ENCODE measurements around the gene AGO4.
A peak's percentile ranks its signal among the peaks of the same experiment; 100 is the strongest.
"Not testable (repeated sequence)": the region's sequence is repeated elsewhere in the genome, so short reads cannot be mapped to it uniquely, and the experiment has no call there.

Gene AGO4

GRCh38 chr1:35788139-35788538, 19.7 kb upstream of the AGO4 start:
- no peak overlapping the region for H3K4me3 ChIP-seq (ENCODE audit: low read length)
- H3K27ac ChIP-seq (ENCODE audit: low read length) = no peak overlapping the region
- no peak overlapping the region for H3K9ac ChIP-seq (ENCODE audit: low read depth, low read length)
- no peaks in the 10 kb centered on the region for H3K36me3 ChIP-seq (ENCODE audit: insufficient read depth, low read depth, low read length)
- no peaks in the 10 kb centered on the region for H3K9me3 ChIP-seq (ENCODE audit: insufficient read depth, low read depth, low read length)
- no peaks in the 10 kb centered on the region for H3K4me1 ChIP-seq (ENCODE audit: insufficient read depth, low read length)
- no peaks in the 10 kb centered on the region for H3K27me3 ChIP-seq (ENCODE audit: insufficient read depth, low read length)

GRCh38 chr1:35790670-35791069, 17.1 kb upstream of the AGO4 start:
- no peak overlapping the region for H3K4me3 ChIP-seq (ENCODE audit: low read length)
- H3K27me3 ChIP-seq (ENCODE audit: insufficient read depth, low read length) = no peaks in the 10 kb centered on the region
- H3K9me3 ChIP-seq (ENCODE audit: insufficient read depth, low read depth, low read length) = no peaks in the 10 kb centered on the region
- no peaks in the 10 kb centered on the region for H3K4me1 ChIP-seq (ENCODE audit: insufficient read depth, low read length)
- H3K36me3 ChIP-seq (ENCODE audit: insufficient read depth, low read depth, low read length) = no peaks in the 10 kb centered on the region
- no peak overlapping the region for H3K27ac ChIP-seq (ENCODE audit: low read length)
- no peak overlapping the region for H3K9ac ChIP-seq (ENCODE audit: low read depth, low read length)

- Histone ChIP-seq H3K9me3 (ENCODE audit: insufficient read depth, low read depth, low read length) (no peaks in the 10 kb centered on the region), H3K27ac (ENCODE audit: low read length) (no peak overlapping the region), H3K36me3 (ENCODE audit: insufficient read depth, low read depth, low read length) (no peaks in the 10 kb centered on the region), H3K27me3 (ENCODE audit: insufficient read depth, low read length) (no peaks in the 10 kb centered on the region), H3K9ac (ENCODE audit: low read depth, low read length) (no peak overlapping the region), H3K4me3 (ENCODE audit: low read length) (no peak overlapping the region), H3K4me1 (ENCODE audit: insufficient read depth, low read length) (no peaks in the 10 kb centered on the region)
Observed at GRCh38 chr1:35795295-35795694, 12.5 kb upstream of the AGO4 start.

GRCh38 chr1:35797380-35797779, 10.4 kb upstream of the AGO4 start:
- Histone ChIP-seq H3K27ac (ENCODE audit: low read length) (no peak overlapping the region), H3K27me3 (ENCODE audit: insufficient read depth, low read length) (no peaks in the 10 kb centered on the region), H3K4me3 (ENCODE audit: low read length) (no peak overlapping the region), H3K36me3 (ENCODE audit: insufficient read depth, low read depth, low read length) (no peaks in the 10 kb centered on the region), H3K9ac (ENCODE audit: low read depth, low read length) (no peak overlapping the region), H3K4me1 (ENCODE audit: insufficient read depth, low read length) (no peaks in the 10 kb centered on the region), H3K9me3 (ENCODE audit: insufficient read depth, low read depth, low read length) (no peaks in the 10 kb centered on the region)

- H3K9me3 ChIP-seq (ENCODE audit: insufficient read depth, low read depth, low read length); H3K4me3 ChIP-seq (ENCODE audit: low read length); H3K27me3 ChIP-seq (ENCODE audit: insufficient read depth, low read length); H3K9ac ChIP-seq (ENCODE audit: low read depth, low read length); H3K27ac ChIP-seq (ENCODE audit: low read length); H3K4me1 ChIP-seq (ENCODE audit: insufficient read depth, low read length); H3K36me3 ChIP-seq (ENCODE audit: insufficient read depth, low read depth, low read length): not testable (repeated sequence)
Observed at GRCh38 chr1:35798019-35798418, 9.8 kb upstream of the AGO4 start.

- not testable (repeated sequence) for H3K27me3 ChIP-seq (ENCODE audit: insufficient read depth, low read length); H3K27ac ChIP-seq (ENCODE audit: low read length); H3K9ac ChIP-seq (ENCODE audit: low read depth, low read length); H3K4me1 ChIP-seq (ENCODE audit: insufficient read depth, low read length); H3K9me3 ChIP-seq (ENCODE audit: insufficient read depth, low read depth, low read length); H3K36me3 ChIP-seq (ENCODE audit: insufficient read depth, low read depth, low read length); H3K4me3 ChIP-seq (ENCODE audit: low read length)
Observed at GRCh38 chr1:35800167-35800887, 7.5 kb upstream of the AGO4 start.

GRCh38 chr1:35808450-35809113, 766 bp downstream of the AGO4 start:
- H3K27me3 ChIP-seq (ENCODE audit: insufficient read depth, low read length) = peaks cover 8% of the 10 kb centered on the region; the same call in 1 of the 2 replicates
- H3K9me3 ChIP-seq (ENCODE audit: insufficient read depth, low read depth, low read length) = no peaks in the 10 kb centered on the region
- H3K4me3 ChIP-seq (ENCODE audit: low read length) = peak overlapping the region; percentile 71
- no peaks in the 10 kb centered on the region for H3K36me3 ChIP-seq (ENCODE audit: insufficient read depth, low read depth, low read length)
- H3K27ac ChIP-seq (ENCODE audit: low read length) = no peak overlapping the region
- peaks cover 6% of the 10 kb centered on the region; the same call in 1 of the 2 replicates for H3K4me1 ChIP-seq (ENCODE audit: insufficient read depth, low read length)
- peak overlapping the region; percentile 64 for H3K9ac ChIP-seq (ENCODE audit: low read depth, low read length)

GRCh38 chr1:35809114-35810095, 1.6 kb downstream of the AGO4 start:
- H3K27ac ChIP-seq (ENCODE audit: low read length) = no peak overlapping the region
- peaks cover 6% of the 10 kb centered on the region; the same call in 1 of the 2 replicates for H3K4me1 ChIP-seq (ENCODE audit: insufficient read depth, low read length)
- H3K27me3 ChIP-seq (ENCODE audit: insufficient read depth, low read length) = peaks cover 8% of the 10 kb centered on the region; the same call in 1 of the 2 replicates
- no peaks in the 10 kb centered on the region for H3K9me3 ChIP-seq (ENCODE audit: insufficient read depth, low read depth, low read length)
- peak overlapping the region; percentile 64; the same call in 1 of the 2 replicates for H3K9ac ChIP-seq (ENCODE audit: low read depth, low read length)
- H3K4me3 ChIP-seq (ENCODE audit: low read length) = peak overlapping the region; percentile 71
- H3K36me3 ChIP-seq (ENCODE audit: insufficient read depth, low read depth, low read length) = no peaks in the 10 kb centered on the region

GRCh38 chr1:35810096-35810881, 2.5 kb downstream of the AGO4 start:
- peaks cover 6% of the 10 kb centered on the region; the same call in 1 of the 2 replicates for H3K4me1 ChIP-seq (ENCODE audit: insufficient read depth, low read length)
- H3K9me3 ChIP-seq (ENCODE audit: insufficient read depth, low read depth, low read length) = no peaks in the 10 kb centered on the region
- no peak overlapping the region for H3K27ac ChIP-seq (ENCODE audit: low read length)
- no peaks in the 10 kb centered on the region for H3K36me3 ChIP-seq (ENCODE audit: insufficient read depth, low read depth, low read length)
- no peak overlapping the region for H3K4me3 ChIP-seq (ENCODE audit: low read length)
- H3K9ac ChIP-seq (ENCODE audit: low read depth, low read length) = no peak overlapping the region
- peaks cover 8% of the 10 kb centered on the region; the same call in 1 of the 2 replicates for H3K27me3 ChIP-seq (ENCODE audit: insufficient read depth, low read length)

- H3K36me3 ChIP-seq (ENCODE audit: insufficient read depth, low read depth, low read length); H3K9ac ChIP-seq (ENCODE audit: low read depth, low read length); H3K4me1 ChIP-seq (ENCODE audit: insufficient read depth, low read length): not testable (repeated sequence)
Observed at GRCh38 chr1:35812754-35813153, 4.9 kb downstream of the AGO4 start.

GRCh38 chr1:35825255-35825654, 17.4 kb downstream of the AGO4 start:
- H3K4me1 ChIP-seq (ENCODE audit: insufficient read depth, low read length) = no peaks in the 10 kb centered on the region
- no peaks in the 10 kb centered on the region for H3K27me3 ChIP-seq (ENCODE audit: insufficient read depth, low read length)
- no peaks in the 10 kb centered on the region for H3K9me3 ChIP-seq (ENCODE audit: insufficient read depth, low read depth, low read length)
- peaks cover 31% of the 10 kb centered on the region for H3K36me3 ChIP-seq (ENCODE audit: insufficient read depth, low read depth, low read length)
- H3K4me3 ChIP-seq (ENCODE audit: low read length) = no peak overlapping the region
- no peak overlapping the region for H3K9ac ChIP-seq (ENCODE audit: low read depth, low read length)
- H3K27ac ChIP-seq (ENCODE audit: low read length) = no peak overlapping the region

More at GRCh38 chr1:35812754-35813153, 4.9 kb downstream of the AGO4 start:
- H3K9me3 ChIP-seq (ENCODE audit: insufficient read depth, low read depth, low read length); H3K27ac ChIP-seq (ENCODE audit: low read length); H3K27me3 ChIP-seq (ENCODE audit: insufficient read depth, low read length); H3K4me3 ChIP-seq (ENCODE audit: low read length): not testable (repeated sequence)
